SK-N-SH treated with all-trans-retinoic acid at 6 μM for 48 hours (cell line): ENCODE measurements around the gene SPATA25.

ENCODE experiments used
- ATAC-seq: fragments of 200-7000 bp; cut with Tn5 transposase; 3 replicates; pipeline ENCODE4 v1.9.1; 2020; ENCODE audit warnings: mild to moderate bottlenecking, moderate library complexity
- ARNTL ChIP-seq: fragments of 450-650 bp; formaldehyde crosslinking; IDR thresholded peaks from 2 replicates; pipeline ENCODE4 v1.5.0; 2020; ENCODE audit warnings: low read depth, mild to moderate bottlenecking, moderate library complexity, borderline replicate concordance
- BACH2 ChIP-seq: fragments of 250-450 bp; sonication (Bioruptor Pico); IDR thresholded peaks from 2 replicates; pipeline ENCODE4 v1.9.0; 2021; ENCODE audit warnings: mild to moderate bottlenecking, borderline replicate concordance
- CSDC2 ChIP-seq: fragments of 250-450 bp; sonication (Bioruptor Pico); IDR thresholded peaks from 2 replicates; pipeline ENCODE4 v1.5.0; 2020; ENCODE audit warnings: mild to moderate bottlenecking, moderate library complexity
- ESRRG ChIP-seq: fragments of 250-450 bp; sonication (Bioruptor Pico); IDR thresholded peaks from 2 replicates; pipeline ENCODE4 v1.6.1; 2021; ENCODE audit warnings: mild to moderate bottlenecking
- GLIS3 ChIP-seq: fragments of 250-450 bp; sonication (Bioruptor Pico); IDR thresholded peaks from 2 replicates; pipeline ENCODE4 v1.5.0; 2020; ENCODE audit warnings: mild to moderate bottlenecking, moderate library complexity
- ISL1 ChIP-seq: fragments of 250-450 bp; sonication (Bioruptor Pico); IDR thresholded peaks from 2 replicates; pipeline ENCODE4 v2.1.2; 2022; ENCODE audit warnings: mild to moderate bottlenecking, moderate library complexity
- OSR1 ChIP-seq: fragments of 250-450 bp; sonication (Bioruptor Pico); IDR thresholded peaks from 2 replicates; pipeline ENCODE4 v1.8.0; 2022; ENCODE audit warnings: moderate library complexity, mild to moderate bottlenecking, inconsistent platforms
- PPARA ChIP-seq: fragments of 250-450 bp; sonication (Bioruptor Pico); IDR thresholded peaks from 2 replicates; pipeline ENCODE4 v1.5.0; 2020; ENCODE audit warnings: mild to moderate bottlenecking, borderline replicate concordance
- RARB ChIP-seq: fragments of 250-450 bp; sonication (Bioruptor Pico); IDR thresholded peaks from 2 replicates; pipeline ENCODE4 v1.8.0; 2021; ENCODE audit warnings: mild to moderate bottlenecking, moderate library complexity
- SNAI2 ChIP-seq: fragments of 250-450 bp; sonication (Bioruptor Pico); IDR thresholded peaks from 2 replicates; pipeline ENCODE4 v1.5.0; 2020; ENCODE audit warnings: mild to moderate bottlenecking, moderate library complexity
- TCF4 ChIP-seq: fragments of 250-450 bp; sonication (Bioruptor Pico); IDR thresholded peaks from 2 replicates; pipeline ENCODE4 v1.8.0; 2021; ENCODE audit warnings: mild to moderate bottlenecking, moderate library complexity, borderline replicate concordance
- TOX ChIP-seq: fragments of 250-450 bp; sonication (Bioruptor Pico); IDR thresholded peaks from 2 replicates; pipeline ENCODE4 v1.8.0; 2021; ENCODE audit warnings: mild to moderate bottlenecking, moderate library complexity, borderline replicate concordance
- ZC3H10 ChIP-seq: fragments of 250-450 bp; sonication (Bioruptor Pico); IDR thresholded peaks from 2 replicates; pipeline ENCODE4 v1.5.1; 2021; ENCODE audit warnings: mild to moderate bottlenecking, moderate library complexity
- ZFP3 ChIP-seq: fragments of 250-450 bp; sonication (Bioruptor Pico); IDR thresholded peaks from 2 replicates; pipeline ENCODE4 v1.5.0; 2020; ENCODE audit warnings: mild to moderate bottlenecking, moderate library complexity
- ZFP30 ChIP-seq: fragments of 450-650 bp; formaldehyde crosslinking; IDR thresholded peaks from 2 replicates; pipeline ENCODE4 v1.5.0; 2022; ENCODE audit warnings: mild to moderate bottlenecking, moderate library complexity
- ZNF565 ChIP-seq: fragments of 450-650 bp; formaldehyde crosslinking; conservative IDR thresholded peaks from 2 replicates; pipeline ENCODE4 v1.5.0; 2020; ENCODE audit warnings: low read depth, mild to moderate bottlenecking, moderate library complexity
- ZNF70 ChIP-seq: fragments of 450-650 bp; formaldehyde crosslinking; IDR thresholded peaks from 2 replicates; pipeline ENCODE4 v1.5.0; 2020; ENCODE audit warnings: mild to moderate bottlenecking, moderate library complexity
- ZNF8 ChIP-seq: fragments of 450-650 bp; formaldehyde crosslinking; IDR thresholded peaks from 2 replicates; pipeline ENCODE4 v1.5.0; 2020; ENCODE audit warnings: mild to moderate bottlenecking, moderate library complexity
- TF ChIP-seq, protein P1 (sequence below): fragments of 250-450 bp; sonication (Bioruptor Pico); IDR thresholded peaks from 2 replicates; pipeline ENCODE4 v1.5.1; 2021; ENCODE audit warnings: mild to moderate bottlenecking, moderate library complexity
- TF ChIP-seq, protein P2 (sequence below): fragments of 250-450 bp; sonication (Bioruptor Pico); IDR thresholded peaks from 2 replicates; pipeline ENCODE4 v1.8.0; 2020; ENCODE audit warnings: mild to moderate bottlenecking, moderate library complexity, borderline replicate concordance
- TF ChIP-seq, protein P3 (sequence below): fragments of 250-450 bp; sonication (Bioruptor Pico); IDR thresholded peaks from 2 replicates; pipeline ENCODE4 v1.5.1; 2020; ENCODE audit warnings: low read depth, mild to moderate bottlenecking, moderate library complexity
- TF ChIP-seq, protein P4 (sequence below): fragments of 250-450 bp; sonication (Bioruptor Pico); IDR thresholded peaks from 2 replicates; pipeline ENCODE4 v1.5.0; 2020; ENCODE audit warnings: mild to moderate bottlenecking, moderate library complexity
- TF ChIP-seq, protein P5 (sequence below): fragments of 250-450 bp; sonication (Bioruptor Pico); IDR thresholded peaks from 2 replicates; pipeline ENCODE4 v1.8.0; 2021; ENCODE audit warnings: low read depth, mild to moderate bottlenecking, moderate library complexity, borderline replicate concordance

Gene SPATA25

DNA sequence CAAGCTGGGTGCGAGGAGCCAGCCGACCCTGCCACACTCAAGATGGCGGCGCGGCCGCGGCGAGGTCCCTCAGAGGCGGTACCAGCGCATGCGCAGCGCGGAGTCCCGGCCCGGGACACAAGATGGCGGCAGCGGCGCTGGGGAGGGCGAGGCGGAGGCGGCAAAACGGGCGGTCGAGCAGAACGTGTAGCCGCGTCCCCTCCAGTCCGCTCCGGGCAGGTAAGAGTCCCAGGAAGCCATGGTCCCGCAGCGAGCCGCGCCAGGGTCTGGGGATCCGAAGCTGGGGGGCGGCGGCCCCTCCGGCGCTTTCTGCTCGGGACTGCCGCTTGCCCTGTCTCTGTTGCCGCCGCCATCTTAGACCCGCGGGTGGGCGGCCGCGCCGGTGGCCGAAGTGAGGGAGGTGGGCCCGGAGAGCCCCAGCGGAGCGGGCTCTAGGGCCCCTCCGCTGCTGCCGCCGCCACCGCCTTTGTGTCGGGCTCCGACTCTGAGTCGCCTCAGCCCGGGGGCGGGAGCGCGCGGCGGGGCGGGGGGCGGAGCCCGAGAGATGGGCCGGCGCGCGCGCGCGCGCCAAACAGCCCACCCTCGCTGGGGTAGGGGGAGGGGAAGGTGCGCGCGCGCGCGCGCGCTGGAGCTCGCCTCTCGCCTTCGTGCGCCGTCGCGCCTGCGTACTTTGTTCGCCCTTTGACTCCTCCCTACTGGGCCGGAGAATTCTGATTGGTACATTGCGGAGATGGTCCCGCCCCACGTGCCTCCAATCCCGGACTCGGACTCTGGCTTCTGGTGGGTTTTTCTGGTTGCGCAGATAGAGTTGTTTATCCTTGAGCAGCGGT is 47.4 kb upstream of the SPATA25 start, which contains the start of gene PCIF1 (continued):
- TF ChIP-seq, protein P1, sequence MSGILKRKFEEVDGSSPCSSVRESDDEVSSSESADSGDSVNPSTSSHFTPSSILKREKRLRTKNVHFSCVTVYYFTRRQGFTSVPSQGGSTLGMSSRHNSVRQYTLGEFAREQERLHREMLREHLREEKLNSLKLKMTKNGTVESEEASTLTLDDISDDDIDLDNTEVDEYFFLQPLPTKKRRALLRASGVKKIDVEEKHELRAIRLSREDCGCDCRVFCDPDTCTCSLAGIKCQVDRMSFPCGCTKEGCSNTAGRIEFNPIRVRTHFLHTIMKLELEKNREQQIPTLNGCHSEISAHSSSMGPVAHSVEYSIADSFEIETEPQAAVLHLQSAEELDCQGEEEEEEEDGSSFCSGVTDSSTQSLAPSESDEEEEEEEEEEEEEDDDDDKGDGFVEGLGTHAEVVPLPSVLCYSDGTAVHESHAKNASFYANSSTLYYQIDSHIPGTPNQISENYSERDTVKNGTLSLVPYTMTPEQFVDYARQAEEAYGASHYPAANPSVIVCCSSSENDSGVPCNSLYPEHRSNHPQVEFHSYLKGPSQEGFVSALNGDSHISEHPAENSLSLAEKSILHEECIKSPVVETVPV (CRISPR knock-in tag) = no peak
- no peak for TF ChIP-seq ESRRG (CRISPR knock-in tag)
- no peak for TF ChIP-seq BACH2 (CRISPR knock-in tag)
- TF ChIP-seq ZFP3 (CRISPR knock-in tag) = peak; percentile 79
- TF ChIP-seq, protein P2, sequence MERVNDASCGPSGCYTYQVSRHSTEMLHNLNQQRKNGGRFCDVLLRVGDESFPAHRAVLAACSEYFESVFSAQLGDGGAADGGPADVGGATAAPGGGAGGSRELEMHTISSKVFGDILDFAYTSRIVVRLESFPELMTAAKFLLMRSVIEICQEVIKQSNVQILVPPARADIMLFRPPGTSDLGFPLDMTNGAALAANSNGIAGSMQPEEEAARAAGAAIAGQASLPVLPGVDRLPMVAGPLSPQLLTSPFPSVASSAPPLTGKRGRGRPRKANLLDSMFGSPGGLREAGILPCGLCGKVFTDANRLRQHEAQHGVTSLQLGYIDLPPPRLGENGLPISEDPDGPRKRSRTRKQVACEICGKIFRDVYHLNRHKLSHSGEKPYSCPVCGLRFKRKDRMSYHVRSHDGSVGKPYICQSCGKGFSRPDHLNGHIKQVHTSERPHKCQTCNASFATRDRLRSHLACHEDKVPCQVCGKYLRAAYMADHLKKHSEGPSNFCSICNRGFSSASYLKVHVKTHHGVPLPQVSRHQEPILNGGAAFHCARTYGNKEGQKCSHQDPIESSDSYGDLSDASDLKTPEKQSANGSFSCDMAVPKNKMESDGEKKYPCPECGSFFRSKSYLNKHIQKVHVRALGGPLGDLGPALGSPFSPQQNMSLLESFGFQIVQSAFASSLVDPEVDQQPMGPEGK (CRISPR knock-in tag) = no peak
- TF ChIP-seq OSR1 = no peak
- peak; percentile 48; the same call in 1 of the 2 replicates for TF ChIP-seq CSDC2 (CRISPR knock-in tag)
- no peak for TF ChIP-seq ZFP30 (CRISPR knock-in tag)
- TF ChIP-seq ZNF565 (CRISPR knock-in tag) = 0 out of 2 replicates have a peak, but pooled peaks have one; percentile 11
- TF ChIP-seq TCF4 (CRISPR knock-in tag) = no peak
- no peak for TF ChIP-seq ISL1
- no peak for TF ChIP-seq ARNTL
- TF ChIP-seq PPARA (CRISPR knock-in tag) = no peak
- 0 out of 2 replicates have a peak, but pooled peaks have one; percentile 23 for TF ChIP-seq RARB (CRISPR knock-in tag)

DNA sequence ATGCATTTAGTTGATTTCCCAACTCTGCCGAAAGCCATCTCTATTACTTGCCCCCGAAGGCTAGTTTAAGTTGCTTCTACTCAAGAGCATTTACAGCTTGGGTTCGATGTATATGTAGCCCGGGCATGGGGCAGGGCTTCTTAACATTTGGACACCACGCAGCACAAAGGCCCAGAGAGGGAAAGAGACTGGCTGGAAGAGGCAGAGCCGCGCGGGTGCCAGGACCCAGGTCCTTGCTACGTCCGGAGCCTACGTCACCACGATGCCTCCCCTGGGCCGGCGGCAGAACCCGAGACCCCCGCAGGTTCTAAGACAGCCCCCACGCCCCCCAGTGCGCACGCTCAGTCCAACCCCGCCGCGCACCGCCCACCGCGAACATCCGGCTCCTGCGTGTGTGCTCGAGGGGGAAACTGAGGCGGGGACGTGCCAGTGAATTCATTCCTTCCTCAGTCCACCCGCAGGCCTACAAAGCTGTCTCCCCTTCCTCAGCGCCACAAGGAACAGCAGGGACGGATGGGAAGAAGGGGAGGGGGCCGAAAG is 46.7 kb upstream of the SPATA25 start:
- peak; percentile 46 for ATAC-seq
- TF ChIP-seq, protein P3, sequence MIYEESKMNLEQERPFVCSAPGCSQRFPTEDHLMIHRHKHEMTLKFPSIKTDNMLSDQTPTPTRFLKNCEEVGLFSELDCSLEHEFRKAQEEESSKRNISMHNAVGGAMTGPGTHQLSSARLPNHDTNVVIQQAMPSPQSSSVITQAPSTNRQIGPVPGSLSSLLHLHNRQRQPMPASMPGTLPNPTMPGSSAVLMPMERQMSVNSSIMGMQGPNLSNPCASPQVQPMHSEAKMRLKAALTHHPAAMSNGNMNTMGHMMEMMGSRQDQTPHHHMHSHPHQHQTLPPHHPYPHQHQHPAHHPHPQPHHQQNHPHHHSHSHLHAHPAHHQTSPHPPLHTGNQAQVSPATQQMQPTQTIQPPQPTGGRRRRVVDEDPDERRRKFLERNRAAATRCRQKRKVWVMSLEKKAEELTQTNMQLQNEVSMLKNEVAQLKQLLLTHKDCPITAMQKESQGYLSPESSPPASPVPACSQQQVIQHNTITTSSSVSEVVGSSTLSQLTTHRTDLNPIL = no peak

DNA sequence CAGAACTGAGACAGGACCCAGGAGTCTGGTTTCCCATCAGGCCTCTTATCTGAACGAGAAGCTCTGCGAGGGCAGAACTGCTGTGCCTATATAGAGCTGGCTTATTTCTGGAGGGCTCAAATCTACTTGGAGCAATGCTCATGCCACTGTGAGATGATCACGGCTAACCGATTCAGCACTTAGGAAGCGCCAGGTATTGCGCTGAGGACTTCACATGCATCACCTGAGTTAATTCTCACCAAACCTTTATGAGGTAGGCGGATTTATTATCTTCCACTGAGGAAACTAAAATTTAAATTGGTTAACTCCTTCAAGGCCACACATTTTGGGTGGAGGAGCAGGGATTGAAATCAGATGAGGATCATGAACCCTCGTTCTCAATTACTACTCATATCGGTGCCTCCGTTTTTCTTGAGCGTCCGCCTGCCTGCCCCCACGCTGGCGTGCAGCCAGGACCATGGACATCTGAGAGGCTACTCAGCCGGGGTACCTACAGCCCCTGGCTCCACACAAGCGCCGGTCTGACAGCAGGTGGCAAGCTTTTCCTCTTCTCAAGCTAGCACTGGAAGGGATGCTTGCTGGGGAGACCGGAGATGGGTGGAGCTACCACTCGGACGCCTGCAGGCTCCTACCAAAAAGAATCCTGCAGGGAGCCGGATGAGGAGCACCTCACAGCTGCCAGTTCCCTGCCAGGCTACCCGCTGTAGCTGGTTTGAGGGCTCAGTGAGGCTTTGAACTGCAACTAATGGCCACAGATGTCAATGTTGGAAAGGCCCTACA is 46.0 kb upstream of the SPATA25 start:
- ATAC-seq = peak; percentile 68
- TF ChIP-seq CSDC2 (CRISPR knock-in tag) (no peak), ZC3H10 (CRISPR knock-in tag) (no peak), ZFP3 (CRISPR knock-in tag) (no peak), ZFP30 (CRISPR knock-in tag) (no peak), GLIS3 (CRISPR knock-in tag) (no peak; the same call in 1 of the 2 replicates), ZNF565 (CRISPR knock-in tag) (no peak), TCF4 (CRISPR knock-in tag) (no peak), ZNF8 (CRISPR knock-in tag) (no peak), ARNTL (0 out of 2 replicates have a peak, but pooled peaks have one; percentile 11), ZNF70 (CRISPR knock-in tag) (peak; percentile 87), OSR1 (no peak), SNAI2 (CRISPR knock-in tag) (no peak), PPARA (CRISPR knock-in tag) (0 out of 2 replicates have a peak, but pooled peaks have one; percentile 25), TOX (CRISPR knock-in tag) (no peak)
- TF ChIP-seq, protein P4, sequence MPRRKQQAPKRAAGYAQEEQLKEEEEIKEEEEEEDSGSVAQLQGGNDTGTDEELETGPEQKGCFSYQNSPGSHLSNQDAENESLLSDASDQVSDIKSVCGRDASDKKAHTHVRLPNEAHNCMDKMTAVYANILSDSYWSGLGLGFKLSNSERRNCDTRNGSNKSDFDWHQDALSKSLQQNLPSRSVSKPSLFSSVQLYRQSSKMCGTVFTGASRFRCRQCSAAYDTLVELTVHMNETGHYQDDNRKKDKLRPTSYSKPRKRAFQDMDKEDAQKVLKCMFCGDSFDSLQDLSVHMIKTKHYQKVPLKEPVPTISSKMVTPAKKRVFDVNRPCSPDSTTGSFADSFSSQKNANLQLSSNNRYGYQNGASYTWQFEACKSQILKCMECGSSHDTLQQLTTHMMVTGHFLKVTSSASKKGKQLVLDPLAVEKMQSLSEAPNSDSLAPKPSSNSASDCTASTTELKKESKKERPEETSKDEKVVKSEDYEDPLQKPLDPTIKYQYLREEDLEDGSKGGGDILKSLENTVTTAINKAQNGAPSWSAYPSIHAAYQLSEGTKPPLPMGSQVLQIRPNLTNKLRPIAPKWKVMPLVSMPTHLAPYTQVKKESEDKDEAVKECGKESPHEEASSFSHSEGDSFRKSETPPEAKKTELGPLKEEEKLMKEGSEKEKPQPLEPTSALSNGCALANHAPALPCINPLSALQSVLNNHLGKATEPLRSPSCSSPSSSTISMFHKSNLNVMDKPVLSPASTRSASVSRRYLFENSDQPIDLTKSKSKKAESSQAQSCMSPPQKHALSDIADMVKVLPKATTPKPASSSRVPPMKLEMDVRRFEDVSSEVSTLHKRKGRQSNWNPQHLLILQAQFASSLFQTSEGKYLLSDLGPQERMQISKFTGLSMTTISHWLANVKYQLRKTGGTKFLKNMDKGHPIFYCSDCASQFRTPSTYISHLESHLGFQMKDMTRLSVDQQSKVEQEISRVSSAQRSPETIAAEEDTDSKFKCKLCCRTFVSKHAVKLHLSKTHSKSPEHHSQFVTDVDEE (CRISPR knock-in tag) = no peak
- TF ChIP-seq, protein P2 (CRISPR knock-in tag) = no peak
- TF ChIP-seq, protein P5, sequence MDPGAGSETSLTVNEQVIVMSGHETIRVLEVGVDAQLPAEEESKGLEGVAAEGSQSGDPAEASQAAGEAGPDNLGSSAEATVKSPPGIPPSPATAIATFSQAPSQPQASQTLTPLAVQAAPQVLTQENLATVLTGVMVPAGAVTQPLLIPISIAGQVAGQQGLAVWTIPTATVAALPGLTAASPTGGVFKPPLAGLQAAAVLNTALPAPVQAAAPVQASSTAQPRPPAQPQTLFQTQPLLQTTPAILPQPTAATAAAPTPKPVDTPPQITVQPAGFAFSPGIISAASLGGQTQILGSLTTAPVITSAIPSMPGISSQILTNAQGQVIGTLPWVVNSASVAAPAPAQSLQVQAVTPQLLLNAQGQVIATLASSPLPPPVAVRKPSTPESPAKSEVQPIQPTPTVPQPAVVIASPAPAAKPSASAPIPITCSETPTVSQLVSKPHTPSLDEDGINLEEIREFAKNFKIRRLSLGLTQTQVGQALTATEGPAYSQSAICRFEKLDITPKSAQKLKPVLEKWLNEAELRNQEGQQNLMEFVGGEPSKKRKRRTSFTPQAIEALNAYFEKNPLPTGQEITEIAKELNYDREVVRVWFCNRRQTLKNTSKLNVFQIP (CRISPR knock-in tag) = no peak
